ENCODE results near the gene CACNA1C.

DNA sequence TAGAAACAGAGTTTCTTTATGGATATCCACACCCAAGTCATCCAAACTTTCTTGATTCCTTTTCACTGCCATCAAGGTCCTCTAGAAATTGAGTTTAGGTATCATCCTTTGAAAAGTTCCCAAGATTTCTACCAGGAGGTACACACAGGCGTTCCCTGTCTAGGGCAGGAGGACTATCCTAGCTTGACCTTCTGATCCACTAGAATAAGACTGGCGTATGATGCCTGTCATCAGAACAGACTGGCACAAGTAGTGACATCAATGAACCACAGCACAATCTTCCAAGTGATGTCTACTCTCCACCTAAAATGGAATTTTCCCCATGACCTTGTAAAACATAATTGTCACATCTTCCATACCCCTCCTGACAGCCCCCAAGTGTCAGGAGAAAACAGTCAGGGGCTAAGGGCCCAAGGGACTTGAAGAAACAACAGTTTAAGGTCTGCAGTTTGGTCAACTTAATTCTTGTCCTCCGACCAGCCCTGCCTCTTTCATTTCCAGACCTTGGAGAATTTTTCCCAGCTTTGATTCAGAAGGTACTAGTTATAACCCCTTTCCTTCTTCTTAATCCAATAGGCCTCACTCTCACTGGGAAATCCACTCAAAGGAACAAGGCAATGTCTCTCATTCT lies 641.3 kb downstream of the CACNA1C start:
- TF ChIP-seq, protein P1, sequence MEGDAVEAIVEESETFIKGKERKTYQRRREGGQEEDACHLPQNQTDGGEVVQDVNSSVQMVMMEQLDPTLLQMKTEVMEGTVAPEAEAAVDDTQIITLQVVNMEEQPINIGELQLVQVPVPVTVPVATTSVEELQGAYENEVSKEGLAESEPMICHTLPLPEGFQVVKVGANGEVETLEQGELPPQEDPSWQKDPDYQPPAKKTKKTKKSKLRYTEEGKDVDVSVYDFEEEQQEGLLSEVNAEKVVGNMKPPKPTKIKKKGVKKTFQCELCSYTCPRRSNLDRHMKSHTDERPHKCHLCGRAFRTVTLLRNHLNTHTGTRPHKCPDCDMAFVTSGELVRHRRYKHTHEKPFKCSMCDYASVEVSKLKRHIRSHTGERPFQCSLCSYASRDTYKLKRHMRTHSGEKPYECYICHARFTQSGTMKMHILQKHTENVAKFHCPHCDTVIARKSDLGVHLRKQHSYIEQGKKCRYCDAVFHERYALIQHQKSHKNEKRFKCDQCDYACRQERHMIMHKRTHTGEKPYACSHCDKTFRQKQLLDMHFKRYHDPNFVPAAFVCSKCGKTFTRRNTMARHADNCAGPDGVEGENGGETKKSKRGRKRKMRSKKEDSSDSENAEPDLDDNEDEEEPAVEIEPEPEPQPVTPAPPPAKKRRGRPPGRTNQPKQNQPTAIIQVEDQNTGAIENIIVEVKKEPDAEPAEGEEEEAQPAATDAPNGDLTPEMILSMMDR (IDR thresholded peaks at IDR 0.05; ENCODE audit: low read depth, low read length), result no peak
- TF ChIP-seq POLR2A (IDR thresholded peaks at IDR 0.05; ENCODE audit: extremely low read depth, insufficient read length) (no peak), MYC (IDR thresholded peaks at IDR 0.05; ENCODE audit: low read depth, low read length) (no peak)
- TF ChIP-seq, protein P2, sequence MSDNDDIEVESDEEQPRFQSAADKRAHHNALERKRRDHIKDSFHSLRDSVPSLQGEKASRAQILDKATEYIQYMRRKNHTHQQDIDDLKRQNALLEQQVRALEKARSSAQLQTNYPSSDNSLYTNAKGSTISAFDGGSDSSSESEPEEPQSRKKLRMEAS (IDR thresholded peaks at IDR 0.05; ENCODE audit: low read depth, low read length), result no peak
